Keratinocyte (primary cell): ENCODE results near the gene BMPER.

Source experiments
- EZH2 ChIP-seq: IDR thresholded peaks from one replicate; pipeline ENCODE4 v1.6.1; 2012; ENCODE audit warnings: inconsistent platforms, mild to moderate bottlenecking, low read length, moderate library complexity
- TF ChIP-seq, protein P1 (sequence below), 3 experiments: IDR thresholded peaks in 1 of 3; conservative IDR thresholded peaks in 1 of 3; optimal IDR thresholded peaks in 1 of 3; 2 replicates in 2 of 3; 3 replicates in 1 of 3; pipeline versions ENCODE3 to v1.5.1; 2011; ENCODE audit warnings: low read length in 3 of 3, mild to moderate bottlenecking in 3 of 3, moderate library complexity in 2 of 3, control low read depth in 1 of 3, inconsistent platforms in 1 of 3; ENCODE audit not compliant: insufficient read depth in 2 of 3; ENCODE audit errors: extremely low read depth in 1 of 3

DNA sequence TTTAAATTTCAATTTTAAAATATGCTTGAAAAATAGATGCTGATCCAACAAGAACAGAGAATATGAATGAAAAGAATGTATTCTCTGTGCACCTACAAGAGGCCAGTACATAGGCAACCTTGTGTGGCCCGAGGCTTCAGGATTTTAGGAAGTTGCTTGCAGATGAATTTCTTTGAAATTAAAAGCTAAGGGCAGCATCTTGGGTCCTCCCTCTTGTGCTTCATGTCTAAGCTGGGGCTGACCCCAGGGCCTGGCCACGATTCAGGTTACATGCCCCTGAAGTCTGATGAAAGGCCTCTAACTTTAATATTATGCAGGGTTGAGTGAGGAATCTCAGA, 138.9 kb downstream of the BMPER start:
- TF ChIP-seq, protein P1, sequence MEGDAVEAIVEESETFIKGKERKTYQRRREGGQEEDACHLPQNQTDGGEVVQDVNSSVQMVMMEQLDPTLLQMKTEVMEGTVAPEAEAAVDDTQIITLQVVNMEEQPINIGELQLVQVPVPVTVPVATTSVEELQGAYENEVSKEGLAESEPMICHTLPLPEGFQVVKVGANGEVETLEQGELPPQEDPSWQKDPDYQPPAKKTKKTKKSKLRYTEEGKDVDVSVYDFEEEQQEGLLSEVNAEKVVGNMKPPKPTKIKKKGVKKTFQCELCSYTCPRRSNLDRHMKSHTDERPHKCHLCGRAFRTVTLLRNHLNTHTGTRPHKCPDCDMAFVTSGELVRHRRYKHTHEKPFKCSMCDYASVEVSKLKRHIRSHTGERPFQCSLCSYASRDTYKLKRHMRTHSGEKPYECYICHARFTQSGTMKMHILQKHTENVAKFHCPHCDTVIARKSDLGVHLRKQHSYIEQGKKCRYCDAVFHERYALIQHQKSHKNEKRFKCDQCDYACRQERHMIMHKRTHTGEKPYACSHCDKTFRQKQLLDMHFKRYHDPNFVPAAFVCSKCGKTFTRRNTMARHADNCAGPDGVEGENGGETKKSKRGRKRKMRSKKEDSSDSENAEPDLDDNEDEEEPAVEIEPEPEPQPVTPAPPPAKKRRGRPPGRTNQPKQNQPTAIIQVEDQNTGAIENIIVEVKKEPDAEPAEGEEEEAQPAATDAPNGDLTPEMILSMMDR (optimal IDR thresholded peaks at IDR 0.05 in 1 of 3, IDR thresholded peaks at IDR 0.05 in 1 of 3, conservative IDR thresholded peaks at IDR 0.05 in 1 of 3; ENCODE audit: extremely low read depth in 1 of 3, insufficient read depth in 2 of 3, low read length in 3 of 3) = no peak
- TF ChIP-seq EZH2 = no peak
